H9 (cell line): Measurements from ENCODE around the gene GRIA1. TPM values are rescaled to one million over a fixed set of nuclear protein-coding genes. Genes with fewer than 3 reads are reported as not detected.

Experiments used
- DNase-seq: peaks from one replicate; pipeline ENCODE4 v3.0.0-alpha.2; 2017
- H2AFZ ChIP-seq: one replicate; pipeline ENCODE4 v1.6.1; 2013; ENCODE audit warnings: mild to moderate bottlenecking, low read length, control low read depth, moderate library complexity
- H2AK5ac ChIP-seq: 2 replicates; pipeline ENCODE4 v1.6.1; 2013; ENCODE audit warnings: low read length, control low read depth, mixed read lengths; ENCODE audit not compliant: insufficient read length
- H2BK120ac ChIP-seq: one replicate; pipeline ENCODE4 v1.6.1; 2013; ENCODE audit warnings: low read depth, mild to moderate bottlenecking, low read length, control low read depth, inconsistent platforms; ENCODE audit not compliant: poor library complexity, severe bottlenecking
- H2BK12ac ChIP-seq: 2 replicates; pipeline ENCODE4 v1.6.1; 2013; ENCODE audit warnings: low read length, control low read depth, mixed read lengths, low read depth; ENCODE audit not compliant: insufficient read length
- H2BK15ac ChIP-seq: 2 replicates; pipeline ENCODE4 v1.6.1; 2013; ENCODE audit warnings: low read depth, low read length, control low read depth
- H2BK20ac ChIP-seq: one replicate; pipeline ENCODE4 v1.6.1; 2013; ENCODE audit warnings: low read depth, mild to moderate bottlenecking, low read length, control low read depth, inconsistent platforms; ENCODE audit not compliant: poor library complexity, severe bottlenecking
- H2BK5ac ChIP-seq: 2 replicates; pipeline ENCODE4 v1.6.1; 2013; ENCODE audit warnings: low read length, control low read depth, mixed read lengths; ENCODE audit not compliant: insufficient read length
- H3K14ac ChIP-seq: 2 replicates; pipeline ENCODE4 v1.6.1; 2013; ENCODE audit warnings: low read length, control low read depth; ENCODE audit not compliant: insufficient read depth
- H3K18ac ChIP-seq: 2 replicates; pipeline ENCODE4 v1.6.1; 2013; ENCODE audit warnings: low read depth, mild to moderate bottlenecking, mixed read lengths, low read length, control low read depth; ENCODE audit not compliant: insufficient read length
- H3K23ac ChIP-seq: 2 replicates; pipeline ENCODE4 v1.6.1; 2013; ENCODE audit warnings: low read length, control low read depth, mixed read lengths, low read depth; ENCODE audit not compliant: insufficient read length
- H3K23me2 ChIP-seq: 2 replicates; pipeline ENCODE4 v1.6.1; 2013; ENCODE audit warnings: low read depth, mild to moderate bottlenecking, mixed read lengths, low read length, control low read depth; ENCODE audit not compliant: insufficient read length, poor library complexity, severe bottlenecking
- H3K27ac ChIP-seq: 2 replicates; pipeline ENCODE4 v1.5.1; 2013; ENCODE audit warnings: low read length, control low read depth, mixed read lengths, low read depth; ENCODE audit not compliant: insufficient read length
- H3K27me3 ChIP-seq: 2 replicates; pipeline ENCODE4 v1.6.1; 2013; ENCODE audit warnings: low read length, control low read depth, inconsistent platforms; ENCODE audit not compliant: insufficient read depth
- H3K4ac ChIP-seq: 2 replicates; pipeline ENCODE4 v1.6.1; 2013; ENCODE audit warnings: low read depth, mild to moderate bottlenecking, control low read depth, inconsistent platforms, low read length, moderate library complexity
- H3K4me1 ChIP-seq: 2 replicates; pipeline ENCODE4 v1.6.1; 2013; ENCODE audit warnings: low read length, control low read depth, inconsistent platforms; ENCODE audit not compliant: insufficient read depth
- H3K4me2 ChIP-seq: 2 replicates; pipeline ENCODE4 v1.6.1; 2013; ENCODE audit warnings: low read length, control low read depth, mixed read lengths; ENCODE audit not compliant: insufficient read length, insufficient read depth
- H3K56ac ChIP-seq: 2 replicates; pipeline ENCODE4 v1.6.1; 2013; ENCODE audit warnings: low read depth, mild to moderate bottlenecking, mixed read lengths, low read length, control low read depth; ENCODE audit not compliant: insufficient read length
- H3K79me1 ChIP-seq: 2 replicates; pipeline ENCODE4 v1.6.1; 2013; ENCODE audit warnings: low read depth, mild to moderate bottlenecking, moderate library complexity, low read length, control low read depth, inconsistent platforms; ENCODE audit not compliant: insufficient read depth, poor library complexity, severe bottlenecking
- H3K79me2 ChIP-seq: 2 replicates; pipeline ENCODE4 v1.6.1; 2013; ENCODE audit warnings: low read length, control low read depth, inconsistent platforms; ENCODE audit not compliant: insufficient read depth
- H3K9ac ChIP-seq: 2 replicates; pipeline ENCODE4 v1.6.1; 2013; ENCODE audit warnings: low read length, control low read depth, mixed read lengths; ENCODE audit not compliant: insufficient read length; ENCODE audit errors: extremely low read depth
- H3K9me3 ChIP-seq: one replicate; pipeline ENCODE4 v1.6.1; 2013; ENCODE audit warnings: low read depth, low read length, inconsistent platforms; ENCODE audit not compliant: control insufficient read depth
- H3T11ph ChIP-seq: one replicate; pipeline ENCODE4 v1.6.1; 2013; ENCODE audit warnings: mild to moderate bottlenecking, low read length, control low read depth, inconsistent platforms
- H4K20me1 ChIP-seq: one replicate; pipeline ENCODE4 v1.6.1; 2013; ENCODE audit not compliant: control insufficient read depth, insufficient read length, insufficient read depth
- H4K5ac ChIP-seq: 2 replicates; pipeline ENCODE4 v1.6.1; 2013; ENCODE audit warnings: low read depth, mild to moderate bottlenecking, mixed read lengths, low read length, control low read depth; ENCODE audit not compliant: insufficient read length
- H4K8ac ChIP-seq: replicated peaks from 2 replicates; pipeline ENCODE4 v1.6.1; 2013; ENCODE audit warnings: low read length, control low read depth, mixed read lengths, low read depth; ENCODE audit not compliant: insufficient read length
- H4K91ac ChIP-seq: 2 replicates; pipeline ENCODE4 v1.6.1; 2013; ENCODE audit warnings: low read depth, mild to moderate bottlenecking, moderate library complexity, mixed read lengths, low read length, control low read depth; ENCODE audit not compliant: insufficient read length
- H3K27ac Mint-ChIP-seq, 3 experiments: 2 replicates in 2 of 3; 3 replicates in 1 of 3; pipeline ENCODE4 v1.8.0; 2020 to 2021; ENCODE audit warnings: mixed read lengths in 3 of 3, mild to moderate bottlenecking in 1 of 3, moderate library complexity in 1 of 3
- H3K27me3 Mint-ChIP-seq: 2 replicates; pipeline ENCODE4 v1.8.0; 2021; ENCODE audit warnings: low read depth, mild to moderate bottlenecking, moderate library complexity, mixed read lengths
- H3K36me3 Mint-ChIP-seq, 3 experiments: 2 replicates in 2 of 3; 3 replicates in 1 of 3; pipeline ENCODE4 v1.8.0; 2020 to 2021; ENCODE audit warnings: low read depth in 3 of 3, mixed read lengths in 3 of 3; ENCODE audit not compliant: insufficient read depth in 1 of 3
- H3K4me1 Mint-ChIP-seq, 2 experiments: 2 replicates each; pipeline ENCODE4 v1.8.0; 2020; ENCODE audit warnings: mixed read lengths in 2 of 2
- H3K4me3 Mint-ChIP-seq, 2 experiments: 2 replicates in 1 of 2; 3 replicates in 1 of 2; pipeline ENCODE4 v1.8.0; 2020 to 2021; ENCODE audit warnings: mild to moderate bottlenecking in 2 of 2, mixed read lengths in 2 of 2, moderate library complexity in 1 of 2
- H3K9me3 Mint-ChIP-seq, 2 experiments: 2 replicates in 1 of 2; 3 replicates in 1 of 2; pipeline ENCODE4 v1.8.0; 2020; ENCODE audit warnings: mild to moderate bottlenecking in 2 of 2, mixed read lengths in 2 of 2, moderate library complexity in 1 of 2
- WGBS: extraction: QIAGEN DNeasy Blood & Tissue Kit; methylation state at CpG from one replicate; pipeline ENCODE4 v1.1.7; 2013; ENCODE audit warnings: missing lambda C conversion rate, low lambda C conversion rate, mixed read lengths; ENCODE audit not compliant: insufficient read length; ENCODE audit errors: extremely low coverage; 5-methylcytosine and 5-hydroxymethylcytosine counted together
- total RNA-seq: library from RNA; stranded (reverse); gene quantifications from 2 replicates; pipeline ENCODE4 v1.2.1, GENCODE V29; 2021
- TF ChIP-seq, protein P1 (sequence below): fragments of 200-600 bp; sonication (generic); conservative IDR thresholded peaks from 3 replicates; pipeline ENCODE4 v1.8.0; 2021; ENCODE audit warnings: antibody characterized with exemption, mild to moderate bottlenecking

Gene GRIA1
- total RNA-seq, 1 experiment from 2014 or later: 0.52 TPM

DNA sequence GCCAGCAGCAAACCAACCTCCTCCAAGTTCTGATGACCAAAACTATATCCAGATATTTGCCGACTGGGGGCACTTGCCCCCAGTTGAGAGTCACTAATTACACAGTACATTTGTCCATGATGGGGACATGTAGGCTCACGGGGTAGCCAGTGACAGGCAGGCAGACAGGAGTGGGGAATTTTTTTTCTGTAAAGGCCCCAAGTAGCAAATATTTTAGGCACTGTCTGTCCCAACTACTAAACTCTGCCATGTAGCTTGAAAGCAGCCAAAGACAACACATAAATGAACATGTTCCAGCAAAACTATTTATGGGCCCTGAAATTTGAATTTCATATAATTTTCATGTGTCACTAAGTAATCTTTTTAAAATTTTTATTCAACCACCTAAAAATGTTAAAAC is 80.7 kb downstream of the GRIA1 start:
- TF ChIP-seq, protein P1, sequence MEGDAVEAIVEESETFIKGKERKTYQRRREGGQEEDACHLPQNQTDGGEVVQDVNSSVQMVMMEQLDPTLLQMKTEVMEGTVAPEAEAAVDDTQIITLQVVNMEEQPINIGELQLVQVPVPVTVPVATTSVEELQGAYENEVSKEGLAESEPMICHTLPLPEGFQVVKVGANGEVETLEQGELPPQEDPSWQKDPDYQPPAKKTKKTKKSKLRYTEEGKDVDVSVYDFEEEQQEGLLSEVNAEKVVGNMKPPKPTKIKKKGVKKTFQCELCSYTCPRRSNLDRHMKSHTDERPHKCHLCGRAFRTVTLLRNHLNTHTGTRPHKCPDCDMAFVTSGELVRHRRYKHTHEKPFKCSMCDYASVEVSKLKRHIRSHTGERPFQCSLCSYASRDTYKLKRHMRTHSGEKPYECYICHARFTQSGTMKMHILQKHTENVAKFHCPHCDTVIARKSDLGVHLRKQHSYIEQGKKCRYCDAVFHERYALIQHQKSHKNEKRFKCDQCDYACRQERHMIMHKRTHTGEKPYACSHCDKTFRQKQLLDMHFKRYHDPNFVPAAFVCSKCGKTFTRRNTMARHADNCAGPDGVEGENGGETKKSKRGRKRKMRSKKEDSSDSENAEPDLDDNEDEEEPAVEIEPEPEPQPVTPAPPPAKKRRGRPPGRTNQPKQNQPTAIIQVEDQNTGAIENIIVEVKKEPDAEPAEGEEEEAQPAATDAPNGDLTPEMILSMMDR: no peak
- no peak overlapping the region for H3K4me3 Mint-ChIP-seq
- no peaks in the 10 kb centered on the region for H3K9me3 Mint-ChIP-seq
- no peak overlapping the region for H3K23ac ChIP-seq
- H3K27me3 Mint-ChIP-seq: no peaks in the 10 kb centered on the region; the same call in 1 of the 2 replicates
- no peak for DNase-seq
- no peak overlapping the region for H2AFZ ChIP-seq
- no peak overlapping the region for H4K8ac ChIP-seq
- H3T11ph ChIP-seq: no peak overlapping the region
- no peak overlapping the region for H3K27ac ChIP-seq
- no peaks in the 10 kb centered on the region for H3K79me2 ChIP-seq
- no peak overlapping the region for H3K4ac ChIP-seq
- no peaks in the 10 kb centered on the region for H3K23me2 ChIP-seq
- H2BK15ac ChIP-seq: no peak overlapping the region
- H3K79me1 ChIP-seq: no peaks in the 10 kb centered on the region
- H4K5ac ChIP-seq: no peak overlapping the region
- WGBS: no CpG with 5 or more reads among the region's 2 CpGs
- H2BK12ac ChIP-seq: no peak overlapping the region
- no peak overlapping the region for H3K18ac ChIP-seq
- H4K20me1 ChIP-seq: no peaks in the 10 kb centered on the region
- H3K9me3 ChIP-seq: no peaks in the 10 kb centered on the region
- H3K14ac ChIP-seq: no peak overlapping the region
- H2AK5ac ChIP-seq: no peak overlapping the region
- H2BK120ac ChIP-seq: no peak overlapping the region
- H3K56ac ChIP-seq: no peak overlapping the region
- no peak overlapping the region for H3K4me2 ChIP-seq
- no peak overlapping the region for H3K9ac ChIP-seq
- H3K4me1 Mint-ChIP-seq: peaks cover 7% of the 10 kb centered on the region in 2 experiments
- H3K36me3 Mint-ChIP-seq: no peaks in the 10 kb centered on the region
- H4K91ac ChIP-seq: no peak overlapping the region
- no peaks in the 10 kb centered on the region for H3K27me3 ChIP-seq
- no peak overlapping the region for H2BK5ac ChIP-seq
- no peak overlapping the region for H2BK20ac ChIP-seq
- H3K4me1 ChIP-seq: no peaks in the 10 kb centered on the region
- H3K27ac Mint-ChIP-seq: no peak overlapping the region
